ENCODE data around the gene ZNF32. TPM values are rescaled to one million over a fixed set of nuclear protein-coding genes. Genes with fewer than 3 reads are reported as not detected.

Gene ZNF32
- total and polyA plus RNA-seq, 10 donors, result 26.3 to 68.8 (median 31.9) TPM

GRCh38 chr10:43674553-43675210 lies 26.0 kb upstream of the ZNF32 start:
- Histone ChIP-seq H3K27me3 (replicated peaks in 1 of 7) (peaks cover 0 to 39% (median 0%) of the 10 kb centered on the region in 7 donors), H3K27ac (no peak overlapping the region), H3K4me1 (peaks cover 0 to 12% (median 0%) of the 10 kb centered on the region in 6 donors), H3K9me3 (no peaks in the 10 kb centered on the region), H3K4me3 (no peak overlapping the region), H3K36me3 (no peaks in the 10 kb centered on the region)
- no peak for TF ChIP-seq CTCF (IDR thresholded peaks at IDR 0.05 in 8 of 11, conservative IDR thresholded peaks at IDR 0.05 in 3 of 11)
- DNase-seq, result no peak
- intact Hi-C loops (cut with DNase I; ENCODE audit: low total_unique reads), result loop anchor here (5.0 kb wide), 2 partner anchors 713 to 1188 kb away; partner anchors contain the start of gene CXCL12
- 75 to 88% (median 81%) methylated on average over 13 of the region's 13 CpGs for WGBS, 5 donors

- Histone ChIP-seq H3K36me3 (no peaks in the 10 kb centered on the region), H3K27ac (no peak overlapping the region), H3K4me3 (no peak overlapping the region), H3K27me3 (replicated peaks in 1 of 7) (peaks cover 0 to 45% (median 0%) of the 10 kb centered on the region in 7 donors), H3K4me1 (peaks cover 0 to 8% (median 0%) of the 10 kb centered on the region in 6 donors), H3K9me3 (no peaks in the 10 kb centered on the region)
- TF ChIP-seq CTCF (IDR thresholded peaks at IDR 0.05 in 8 of 11, conservative IDR thresholded peaks at IDR 0.05 in 3 of 11) (no peak), POLR2AphosphoS5 (IDR thresholded peaks at IDR 0.05) (no peak), POLR2A (IDR thresholded peaks at IDR 0.05) (no peak)
- no peak for DNase-seq
- WGBS, 5 donors, result 76 to 89% (median 78%) methylated on average over 7 of the region's 7 CpGs
- intact Hi-C loops (cut with DNase I; ENCODE audit: low total_unique reads), result loop anchor here (5.0 kb wide), 2 partner anchors 714 to 1189 kb away; partner anchors contain the start of gene CXCL12
These were observed 24.8 kb upstream of the ZNF32 start for GRCh38 chr10:43673471-43673870.

- TF ChIP-seq CTCF (IDR thresholded peaks at IDR 0.05 in 8 of 11, conservative IDR thresholded peaks at IDR 0.05 in 3 of 11) (peak; percentile 73 to 90 (median 83)), POLR2AphosphoS5 (IDR thresholded peaks at IDR 0.05) (no peak), POLR2A (IDR thresholded peaks at IDR 0.05) (no peak)
- intact Hi-C loops (cut with DNase I; ENCODE audit: low total_unique reads), result loop anchor here (5.0 kb wide), 2 partner anchors 715 to 1190 kb away; partner anchors contain the start of gene CXCL12
These were observed 23.2 kb upstream of the ZNF32 start for GRCh38 chr10:43671659-43672531.

GRCh38 chr10:43669386-43669785 lies 20.7 kb upstream of the ZNF32 start:
- intact Hi-C loops (cut with DNase I; ENCODE audit: low total_unique reads), result no loop called here
- Histone ChIP-seq H3K27me3 (replicated peaks in 1 of 7) (peaks cover 0 to 55% (median 16%) of the 10 kb centered on the region in 7 donors), H3K27ac (no peak overlapping the region), H3K36me3 (no peaks in the 10 kb centered on the region), H3K4me1 (peaks cover 0 to 18% (median 10%) of the 10 kb centered on the region in 6 donors), H3K9me3 (no peaks in the 10 kb centered on the region), H3K4me3 (no peak overlapping the region)
- WGBS, 5 donors, result 47 to 88% (median 75%) methylated on average over 3 of the region's 3 CpGs
- no peak for TF ChIP-seq CTCF (IDR thresholded peaks at IDR 0.05 in 8 of 11, conservative IDR thresholded peaks at IDR 0.05 in 3 of 11)
- no peak for TF ChIP-seq POLR2A (IDR thresholded peaks at IDR 0.05)
- no peak for TF ChIP-seq POLR2AphosphoS5 (IDR thresholded peaks at IDR 0.05)
- DNase-seq, result no peak

More at GRCh38 chr10:43671659-43672531, 23.2 kb upstream of the ZNF32 start:
- no peak for DNase-seq
- H3K36me3 ChIP-seq, result no peaks in the 10 kb centered on the region
- peaks cover 0 to 55% (median 12%) of the 10 kb centered on the region in 7 donors for H3K27me3 ChIP-seq (replicated peaks in 1 of 7)
- no peaks in the 10 kb centered on the region for H3K9me3 ChIP-seq
- no peak overlapping the region for H3K27ac ChIP-seq
- WGBS, 5 donors, result 48 to 55% (median 53%) methylated on average over 17 to 18 of the region's 18 CpGs
- peaks cover 0 to 18% (median 8%) of the 10 kb centered on the region in 6 donors for H3K4me1 ChIP-seq
- no peak overlapping the region for H3K4me3 ChIP-seq

Measured in spleen (tissue), 11 donors.